Measurements from ENCODE around the gene NKD2. TPM values are rescaled to one million over a fixed set of nuclear protein-coding genes. Genes with fewer than 3 reads are reported as not detected.

The NKD2 gene
- total RNA-seq, 1 donor from 2014 or later = 28.3 TPM

- no peaks in the 10 kb centered on the region for H3K36me3 Mint-ChIP-seq (ENCODE audit: insufficient read depth)
- peaks cover 22% of the 10 kb centered on the region for H3K4me1 Mint-ChIP-seq (ENCODE audit: low read depth)
- peak overlapping the region; percentile 45 for H3K27ac Mint-ChIP-seq
- DNase-seq (ENCODE audit: low spot score, unreplicated experiment) = peak; percentile 8
- peak overlapping the region; percentile 67 for H3K4me3 Mint-ChIP-seq (ENCODE audit: low read depth)
- no peak for TF ChIP-seq CTCF (IDR thresholded peaks at IDR 0.05; ENCODE audit: unreplicated experiment)
- H3K27me3 Mint-ChIP-seq = peaks cover 40% of the 10 kb centered on the region
- no peaks in the 10 kb centered on the region for H3K9me3 Mint-ChIP-seq (ENCODE audit: low read depth)
These were observed 736 bp upstream of the NKD2 start for GRCh38 chr5:1007681-1008450.

GRCh38 chr5:1009359-1010180 lies 968 bp downstream of the NKD2 start:
- Mint-ChIP-seq H3K36me3 (ENCODE audit: insufficient read depth) (no peaks in the 10 kb centered on the region), H3K27ac (peak overlapping the region; percentile 43), H3K4me3 (ENCODE audit: low read depth) (peak overlapping the region; percentile 77), H3K9me3 (ENCODE audit: low read depth) (no peaks in the 10 kb centered on the region), H3K4me1 (ENCODE audit: low read depth) (peaks cover 22% of the 10 kb centered on the region), H3K27me3 (peaks cover 27% of the 10 kb centered on the region)
- TF ChIP-seq CTCF (IDR thresholded peaks at IDR 0.05; ENCODE audit: unreplicated experiment) = no peak
- no peak for DNase-seq (ENCODE audit: low spot score, unreplicated experiment)

GRCh38 chr5:1010181-1010510 lies 1.5 kb downstream of the NKD2 start:
- Mint-ChIP-seq H3K36me3 (ENCODE audit: insufficient read depth) (no peaks in the 10 kb centered on the region), H3K27me3 (peaks cover 27% of the 10 kb centered on the region), H3K4me3 (ENCODE audit: low read depth) (peak overlapping the region; percentile 77), H3K27ac (no peak overlapping the region), H3K4me1 (ENCODE audit: low read depth) (peaks cover 22% of the 10 kb centered on the region), H3K9me3 (ENCODE audit: low read depth) (no peaks in the 10 kb centered on the region)
- DNase-seq (ENCODE audit: low spot score, unreplicated experiment) = no peak
- TF ChIP-seq CTCF (IDR thresholded peaks at IDR 0.05; ENCODE audit: unreplicated experiment) = peak; percentile 45

- TF ChIP-seq CTCF (IDR thresholded peaks at IDR 0.05; ENCODE audit: unreplicated experiment) = no peak
- DNase-seq (ENCODE audit: low spot score, unreplicated experiment) = no peak
- Mint-ChIP-seq H3K27me3 (peaks cover 24% of the 10 kb centered on the region), H3K36me3 (ENCODE audit: insufficient read depth) (no peaks in the 10 kb centered on the region), H3K27ac (no peak overlapping the region), H3K4me3 (ENCODE audit: low read depth) (peak overlapping the region; percentile 77), H3K9me3 (ENCODE audit: low read depth) (no peaks in the 10 kb centered on the region), H3K4me1 (ENCODE audit: low read depth) (peaks cover 22% of the 10 kb centered on the region)
These were observed 2.0 kb downstream of the NKD2 start for GRCh38 chr5:1010641-1011046.

GRCh38 chr5:1011226-1011631 lies 2.6 kb downstream of the NKD2 start:
- H3K36me3 Mint-ChIP-seq (ENCODE audit: insufficient read depth) = no peaks in the 10 kb centered on the region
- peak overlapping the region; percentile 23 for H3K4me3 Mint-ChIP-seq (ENCODE audit: low read depth)
- H3K9me3 Mint-ChIP-seq (ENCODE audit: low read depth) = no peaks in the 10 kb centered on the region
- H3K27me3 Mint-ChIP-seq = peaks cover 18% of the 10 kb centered on the region
- H3K27ac Mint-ChIP-seq = no peak overlapping the region
- peak; percentile 63 for DNase-seq (ENCODE audit: low spot score, unreplicated experiment)
- TF ChIP-seq CTCF (IDR thresholded peaks at IDR 0.05; ENCODE audit: unreplicated experiment) = peak; percentile 80
- peaks cover 22% of the 10 kb centered on the region for H3K4me1 Mint-ChIP-seq (ENCODE audit: low read depth)
